CD4-positive, alpha-beta T cell (primary cell): Measurements from ENCODE around the gene CORT. TPM values are rescaled to one million over a fixed set of nuclear protein-coding genes. Genes with fewer than 3 reads are reported as not detected.

Experiments used
- ATAC-seq: fragments of 200-7000 bp; cut with Tn5 transposase; one replicate; pipeline ENCODE4 v1.10.0; 2022; ENCODE audit warnings: mild to moderate bottlenecking; ENCODE audit not compliant: poor library complexity
- CTCF ChIA-PET: fragments of 350-600 bp; sonication (Branson Sonifier 250); formaldehyde crosslinking; loops from one replicate; lab custom pipeline; 2021; ENCODE audit warnings: antibody characterized with exemption, inconsistent platforms; lab: Charles Lee
- POLR2A ChIA-PET: fragments of 350-600 bp; sonication (Branson Sonifier 250); formaldehyde crosslinking; loops from one replicate; lab custom pipeline; 2021; ENCODE audit warnings: antibody characterized with exemption, inconsistent platforms; lab: Charles Lee
- DNase-seq, 14 experiments: peaks; one replicate each; pipeline ENCODE4 v3.0.0-alpha.2; 2013 to 2020; ENCODE audit warnings: mixed read lengths in 2 of 14
- H3K27ac ChIP-seq, 2 donors: one replicate each; pipeline versions ENCODE4 v1.5.1 to v1.7.0; 2013; ENCODE audit warnings: low read length in 2 of 2, low read depth in 1 of 2, mild to moderate bottlenecking in 1 of 2
- H3K27me3 ChIP-seq, 2 experiments: 1 replicate in 1 of 2; 2 replicates in 1 of 2; pipeline versions ENCODE4 v1.6.1 to v1.7.0; 2013; ENCODE audit warnings: low read length in 2 of 2, control low read depth in 1 of 2, mild to moderate bottlenecking in 1 of 2, moderate library complexity in 1 of 2; ENCODE audit not compliant: insufficient read depth in 2 of 2, control insufficient read depth in 1 of 2
- H3K36me3 ChIP-seq: one replicate; pipeline ENCODE4 v1.6.1; 2013; ENCODE audit warnings: low read length, control low read depth; ENCODE audit not compliant: insufficient read depth
- H3K4me1 ChIP-seq: one replicate; pipeline ENCODE4 v1.6.1; 2013; ENCODE audit warnings: low read length, control low read depth; ENCODE audit not compliant: insufficient read depth
- H3K4me3 ChIP-seq: one replicate; pipeline ENCODE4 v1.5.1; 2013; ENCODE audit warnings: mild to moderate bottlenecking, low read length, moderate library complexity
- H3K9me3 ChIP-seq, 2 experiments: 1 replicate in 1 of 2; 2 replicates in 1 of 2; pipeline versions ENCODE4 v1.6.1 to v1.7.0; 2013; ENCODE audit warnings: low read length in 2 of 2, mild to moderate bottlenecking in 2 of 2, control low read depth in 1 of 2, moderate library complexity in 1 of 2; ENCODE audit not compliant: control insufficient read depth in 1 of 2, insufficient read depth in 1 of 2
- H3K27ac Mint-ChIP-seq: one replicate; pipeline ENCODE4 v1.8.0; 2020; ENCODE audit warnings: mixed read lengths
- H3K27me3 Mint-ChIP-seq: one replicate; pipeline ENCODE4 v1.8.0; 2021; ENCODE audit warnings: mixed read lengths
- H3K36me3 Mint-ChIP-seq: one replicate; pipeline ENCODE4 v1.8.0; 2021; ENCODE audit warnings: low read depth, mixed read lengths
- H3K4me1 Mint-ChIP-seq: one replicate; pipeline ENCODE4 v1.8.0; 2021; ENCODE audit warnings: low read depth, mixed read lengths
- H3K4me3 Mint-ChIP-seq: one replicate; pipeline ENCODE4 v1.8.0; 2020; ENCODE audit warnings: mild to moderate bottlenecking, mixed read lengths
- H3K9me3 Mint-ChIP-seq: one replicate; pipeline ENCODE4 v1.8.0; 2020; ENCODE audit warnings: mixed read lengths
- CTCF ChIP-seq: fragments of 200-600 bp; IDR thresholded peaks from one replicate; pipeline ENCODE4 v1.8.0; 2022; ENCODE audit warnings: antibody characterized with exemption, mild to moderate bottlenecking
- intact Hi-C, 2 experiments: fragments of 100-400 bp; cut with DNase I in 1 of 2; cut with micrococcal nuclease in 1 of 2; formaldehyde crosslinking; loops; one replicate each; pipeline versions ENCODE4 v1.15.1 to v1.9.0; 2023 to 2025; cut with DNase I, micrococcal nuclease
- total RNA-seq, 174 experiments: library from RNA in 2 of 174; stranded (reverse) in 2 of 174; gene quantifications; one replicate each; pipeline ENCODE4 v1.2.3 and lab custom pipeline; 2021 to 2026

Gene CORT
- total RNA-seq, 2 experiments from 2014 or later = 0.25 TPM; not detected in 1

- no peak overlapping the region for H3K4me3 Mint-ChIP-seq
- POLR2A ChIA-PET = interaction anchor here (0.6 kb wide), 1 partner anchor 23 kb away, joined by 4 read pairs; no protein-coding TSS in a partner anchor
Observed at GRCh38 chr1:10437052-10437451, 12.8 kb upstream of the CORT start.

GRCh38 chr1:10438677-10439163, 11.1 kb upstream of the CORT start:
- Histone ChIP-seq H3K4me3 (no peak overlapping the region), H3K9me3 (no peaks in the 10 kb centered on the region), H3K4me1 (no peaks in the 10 kb centered on the region), H3K27ac (no peak overlapping the region), H3K36me3 (no peaks in the 10 kb centered on the region), H3K27me3 (no peaks in the 10 kb centered on the region)
- H3K4me3 Mint-ChIP-seq = no peak overlapping the region
- DNase-seq (no peak), ATAC-seq (no peak)
- H3K27ac Mint-ChIP-seq = no peak overlapping the region
- CTCF ChIA-PET = no interaction called here
- POLR2A ChIA-PET = no interaction called here
- H3K4me1 Mint-ChIP-seq = no peaks in the 10 kb centered on the region
- H3K27me3 Mint-ChIP-seq = no peaks in the 10 kb centered on the region
- intact Hi-C loops = no loop called here
- H3K36me3 Mint-ChIP-seq = peaks cover 6% of the 10 kb centered on the region
- TF ChIP-seq CTCF = no peak
- no peaks in the 10 kb centered on the region for H3K9me3 Mint-ChIP-seq

More at GRCh38 chr1:10437052-10437451, 12.8 kb upstream of the CORT start:
- Mint-ChIP-seq H3K27me3 (no peaks in the 10 kb centered on the region), H3K36me3 (peaks cover 6% of the 10 kb centered on the region), H3K27ac (no peak overlapping the region), H3K9me3 (no peaks in the 10 kb centered on the region), H3K4me1 (no peaks in the 10 kb centered on the region)
- CTCF ChIA-PET = interaction anchor here (1.2 kb wide), 1 partner anchor 70 kb away, joined by 3 read pairs; no protein-coding TSS in a partner anchor
- no peak for TF ChIP-seq CTCF
- Histone ChIP-seq H3K36me3 (no peaks in the 10 kb centered on the region), H3K27me3 (no peaks in the 10 kb centered on the region), H3K4me1 (no peaks in the 10 kb centered on the region), H3K4me3 (no peak overlapping the region), H3K27ac (no peak overlapping the region), H3K9me3 (no peaks in the 10 kb centered on the region)
- DNase-seq (no peak), ATAC-seq (no peak)
- intact Hi-C loops = no loop called here

- Histone ChIP-seq H3K36me3 (no peaks in the 10 kb centered on the region), H3K4me1 (no peaks in the 10 kb centered on the region), H3K27ac (no peak overlapping the region), H3K9me3 (no peaks in the 10 kb centered on the region), H3K4me3 (no peak overlapping the region), H3K27me3 (no peaks in the 10 kb centered on the region)
- H3K27me3 Mint-ChIP-seq = no peaks in the 10 kb centered on the region
- peaks cover 6% of the 10 kb centered on the region for H3K36me3 Mint-ChIP-seq
- ChIA-PET CTCF (no interaction called here), POLR2A (interaction anchor here (0.7 kb wide), 1 partner anchor 1477 kb away, joined by 3 read pairs; no protein-coding TSS in a partner anchor)
- TF ChIP-seq CTCF = no peak
- no peaks in the 10 kb centered on the region for H3K4me1 Mint-ChIP-seq
- no peak for DNase-seq
- ATAC-seq = no peak
- no peak overlapping the region for H3K27ac Mint-ChIP-seq
- no peaks in the 10 kb centered on the region for H3K9me3 Mint-ChIP-seq
- H3K4me3 Mint-ChIP-seq = no peak overlapping the region
- intact Hi-C loops = no loop called here
Observed at GRCh38 chr1:10440305-10440704, 9.5 kb upstream of the CORT start.
